Caco-2 (cell line): ENCODE results near the gene ZXDC. TPM values are rescaled to one million over a fixed set of nuclear protein-coding genes. Genes with fewer than 3 reads are reported as not detected.

ENCODE experiments used
- BruUV-seq: library from RNA; stranded (reverse); fragments of 400-500 nt; replicated peaks from 2 replicates; lab custom pipeline; 2021; lab: Mats Ljungman, UMichigan
- CTCF ChIA-PET: fragments of 300-600 bp; sonication (Branson Sonifier 250); formaldehyde crosslinking; loops from one replicate; lab custom pipeline; 2022; ENCODE audit warnings: antibody characterized with exemption; lab: Charles Lee
- POLR2A ChIA-PET: fragments of 300-600 bp; sonication (Branson Sonifier 250); formaldehyde crosslinking; loops from one replicate; lab custom pipeline; 2022; ENCODE audit warnings: antibody characterized with exemption; lab: Charles Lee
- DNase-seq, 2 experiments: peaks; one replicate each; pipeline versions ENCODE4 v3.0.0 to v3.0.0-alpha.2; 2020 to 2022
- H3K27me3 ChIP-seq: replicated peaks from 2 replicates; pipeline ENCODE4 v1.6.0; 2011; ENCODE audit warnings: low read length; ENCODE audit not compliant: control insufficient read depth, insufficient read depth
- H3K36me3 ChIP-seq: 2 replicates; pipeline ENCODE4 v1.5.1; 2011; ENCODE audit warnings: low read length; ENCODE audit not compliant: control insufficient read depth, insufficient read depth
- H3K4me1 ChIP-seq: fragments of 250-450 bp; sonication (Bioruptor Pico); 2 replicates; pipeline ENCODE4 v1.5.1; 2020; ENCODE audit warnings: mild to moderate bottlenecking
- H3K4me3 ChIP-seq: 2 replicates; pipeline ENCODE4 v1.5.1; 2011; ENCODE audit warnings: low read depth, mild to moderate bottlenecking, control low read depth, low read length
- H3K9me3 ChIP-seq: fragments of 250-450 bp; sonication (Bioruptor Pico); 2 replicates; pipeline ENCODE4 v1.5.1; 2020; ENCODE audit warnings: mild to moderate bottlenecking, moderate library complexity
- H3K27ac Mint-ChIP-seq: one replicate; pipeline ENCODE4 v1.8.0; 2022; ENCODE audit warnings: mixed read lengths; ENCODE audit not compliant: unreplicated experiment
- H3K27me3 Mint-ChIP-seq: one replicate; pipeline ENCODE4 v1.8.0; 2022; ENCODE audit warnings: mixed read lengths; ENCODE audit not compliant: insufficient read depth, unreplicated experiment
- H3K36me3 Mint-ChIP-seq: one replicate; pipeline ENCODE4 v1.8.0; 2022; ENCODE audit warnings: mild to moderate bottlenecking, mixed read lengths; ENCODE audit not compliant: insufficient read depth, unreplicated experiment
- H3K4me1 Mint-ChIP-seq: one replicate; pipeline ENCODE4 v1.8.0; 2022; ENCODE audit warnings: low read depth, mixed read lengths; ENCODE audit not compliant: unreplicated experiment
- H3K4me3 Mint-ChIP-seq: one replicate; pipeline ENCODE4 v1.8.0; 2022; ENCODE audit warnings: mild to moderate bottlenecking, moderate library complexity, mixed read lengths; ENCODE audit not compliant: unreplicated experiment
- H3K9me3 Mint-ChIP-seq: one replicate; pipeline ENCODE4 v1.8.0; 2022; ENCODE audit warnings: mixed read lengths; ENCODE audit not compliant: unreplicated experiment
- intact Hi-C: fragments of 100-400 bp; cut with micrococcal nuclease; formaldehyde crosslinking; loops from one replicate; pipeline ENCODE4 v1.10.0; 2022; ENCODE audit not compliant: unreplicated experiment
- total RNA-seq: library from RNA; stranded (reverse); gene quantifications from 2 replicates; pipeline ENCODE4 v1.2.3, GENCODE V29; 2022
- TF ChIP-seq, protein P1 (sequence below), 2 experiments: fragments of 200-600 bp in 1 of 2; IDR thresholded peaks; 1 replicate in 1 of 2; 2 replicates in 1 of 2; pipeline versions ENCODE4 v1.5.1 to v1.8.0; 2011 to 2022; ENCODE audit warnings: antibody characterized with exemption in 1 of 2, control low read depth in 1 of 2, inconsistent platforms in 1 of 2, low read depth in 1 of 2, low read length in 1 of 2, mild to moderate bottlenecking in 1 of 2, moderate library complexity in 1 of 2; ENCODE audit not compliant: insufficient read depth in 1 of 2, severe bottlenecking in 1 of 2, unreplicated experiment in 1 of 2

ZXDC gene
- total RNA-seq, 1 experiment from 2014 or later: 28.7 TPM

DNA sequence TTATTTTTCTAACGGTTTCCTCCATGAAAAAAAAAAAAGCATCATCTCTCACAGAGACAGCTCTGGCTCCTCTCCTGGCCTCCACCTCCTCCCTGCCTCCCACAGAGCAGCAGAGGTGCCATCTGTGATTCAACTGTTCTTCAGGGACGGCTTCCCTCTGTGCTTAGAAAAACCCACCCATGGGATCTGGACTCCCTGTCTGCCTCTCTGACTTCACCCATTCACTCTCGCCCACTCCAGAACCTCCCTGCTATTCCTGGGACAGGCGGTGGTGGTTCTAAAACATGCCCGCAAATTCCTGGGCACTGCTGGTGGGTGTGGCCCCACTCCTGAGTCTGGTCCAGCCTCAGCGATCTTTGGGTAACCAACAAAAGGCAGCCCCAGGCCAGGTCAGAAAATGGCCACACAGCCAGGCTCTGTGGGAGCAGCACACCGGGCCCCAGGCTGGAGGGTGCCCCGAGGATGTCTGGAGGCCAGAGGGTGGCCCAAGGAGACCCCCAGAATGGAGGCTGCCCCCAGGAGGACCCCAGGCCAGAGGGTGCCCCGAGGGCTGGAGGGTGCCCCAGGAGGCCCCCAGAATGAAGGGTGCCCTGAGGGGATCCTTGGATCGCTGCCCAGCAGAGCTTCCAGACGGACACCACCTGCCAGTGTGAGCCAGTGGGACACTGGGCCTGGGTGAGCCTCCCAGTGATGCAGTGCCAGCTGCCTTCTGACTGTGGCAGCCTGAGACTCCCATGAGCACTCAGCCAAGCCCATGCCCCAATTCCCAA lies 45.6 kb upstream of the ZXDC start:
- Histone ChIP-seq H3K4me3 (no peak overlapping the region), H3K9me3 (no peaks in the 10 kb centered on the region), H3K27me3 (no peaks in the 10 kb centered on the region), H3K36me3 (peaks cover 1% of the 10 kb centered on the region; the same call in 1 of the 2 replicates), H3K4me1 (peaks cover 53% of the 10 kb centered on the region)
- BruUV-seq: no TSS peak
- no peak overlapping the region for H3K27ac Mint-ChIP-seq
- DNase-seq: no peak
- H3K36me3 Mint-ChIP-seq: no peaks in the 10 kb centered on the region
- H3K9me3 Mint-ChIP-seq: no peaks in the 10 kb centered on the region
- POLR2A ChIA-PET: no interaction called here
- CTCF ChIA-PET: interaction anchor here (0.7 kb wide), 1 partner anchor 423 kb away, joined by 3 read pairs; no protein-coding TSS in a partner anchor
- no peaks in the 10 kb centered on the region for H3K27me3 Mint-ChIP-seq
- intact Hi-C loops: loop anchor here (10.0 kb wide), 1 partner anchor 133 kb away; the partner anchor contains the start of gene TXNRD3
- H3K4me3 Mint-ChIP-seq: no peak overlapping the region
- TF ChIP-seq, protein P1, sequence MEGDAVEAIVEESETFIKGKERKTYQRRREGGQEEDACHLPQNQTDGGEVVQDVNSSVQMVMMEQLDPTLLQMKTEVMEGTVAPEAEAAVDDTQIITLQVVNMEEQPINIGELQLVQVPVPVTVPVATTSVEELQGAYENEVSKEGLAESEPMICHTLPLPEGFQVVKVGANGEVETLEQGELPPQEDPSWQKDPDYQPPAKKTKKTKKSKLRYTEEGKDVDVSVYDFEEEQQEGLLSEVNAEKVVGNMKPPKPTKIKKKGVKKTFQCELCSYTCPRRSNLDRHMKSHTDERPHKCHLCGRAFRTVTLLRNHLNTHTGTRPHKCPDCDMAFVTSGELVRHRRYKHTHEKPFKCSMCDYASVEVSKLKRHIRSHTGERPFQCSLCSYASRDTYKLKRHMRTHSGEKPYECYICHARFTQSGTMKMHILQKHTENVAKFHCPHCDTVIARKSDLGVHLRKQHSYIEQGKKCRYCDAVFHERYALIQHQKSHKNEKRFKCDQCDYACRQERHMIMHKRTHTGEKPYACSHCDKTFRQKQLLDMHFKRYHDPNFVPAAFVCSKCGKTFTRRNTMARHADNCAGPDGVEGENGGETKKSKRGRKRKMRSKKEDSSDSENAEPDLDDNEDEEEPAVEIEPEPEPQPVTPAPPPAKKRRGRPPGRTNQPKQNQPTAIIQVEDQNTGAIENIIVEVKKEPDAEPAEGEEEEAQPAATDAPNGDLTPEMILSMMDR (IDR thresholded peaks at IDR 0.05; ENCODE audit: insufficient read depth in 1 of 2, low read depth in 1 of 2, low read length in 1 of 2, severe bottlenecking in 1 of 2, unreplicated experiment in 1 of 2): no peak
- H3K4me1 Mint-ChIP-seq: peaks cover 9% of the 10 kb centered on the region

DNA sequence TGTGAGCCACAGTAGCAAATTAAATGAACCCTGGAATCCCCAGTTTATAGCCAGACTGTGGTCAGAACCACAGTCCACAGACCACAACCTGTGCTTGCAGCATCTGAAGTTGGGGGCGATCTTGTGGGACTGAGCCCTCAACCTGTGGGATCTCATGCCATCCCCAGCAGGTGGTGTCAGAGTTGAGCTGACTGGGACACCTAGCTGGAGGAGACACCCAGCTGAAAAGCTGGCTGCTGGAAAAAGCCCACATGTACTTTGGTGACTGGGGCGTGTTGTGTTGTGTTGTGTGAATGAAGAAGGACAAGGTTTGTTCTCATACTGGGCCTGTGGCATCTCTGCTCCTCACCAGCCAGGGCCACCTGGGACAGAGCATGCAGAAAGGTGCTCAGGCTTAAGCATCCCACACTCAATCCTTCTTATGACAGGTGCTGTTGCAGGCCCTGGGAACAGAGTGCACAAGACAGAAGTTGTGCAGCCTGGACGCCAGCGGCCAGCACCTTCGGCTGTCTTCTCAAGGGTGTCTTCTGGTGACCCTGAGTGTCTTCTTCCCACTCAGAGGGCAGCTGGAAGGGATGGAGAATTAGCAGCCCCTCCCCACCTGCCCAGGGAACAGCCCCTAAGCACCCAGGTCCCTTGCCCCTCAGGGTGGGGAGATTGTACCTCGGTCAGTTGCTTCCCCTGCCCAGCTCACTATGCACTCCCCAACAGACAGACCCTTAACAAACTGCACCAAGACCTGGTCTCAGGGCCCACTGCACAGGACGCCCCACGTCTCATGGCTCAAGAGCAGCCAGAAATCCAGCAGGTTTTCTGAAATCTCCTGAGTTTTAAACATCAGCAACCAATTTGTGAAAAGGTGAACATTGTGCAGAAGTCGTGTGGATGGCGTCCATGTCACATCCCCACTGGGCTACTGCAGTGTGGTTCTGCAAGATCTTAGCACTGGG lies 44.1 kb upstream of the ZXDC start:
- BruUV-seq: no TSS peak
- peak in 1 of 2 experiments; percentile 30 for DNase-seq
- Histone ChIP-seq H3K4me3 (no peak overlapping the region), H3K4me1 (peaks cover 45% of the 10 kb centered on the region), H3K27me3 (no peaks in the 10 kb centered on the region), H3K9me3 (no peaks in the 10 kb centered on the region), H3K36me3 (no peaks in the 10 kb centered on the region)
- TF ChIP-seq, protein P1 (IDR thresholded peaks at IDR 0.05; ENCODE audit: insufficient read depth in 1 of 2, low read depth in 1 of 2, low read length in 1 of 2, severe bottlenecking in 1 of 2, unreplicated experiment in 1 of 2): peak in 1 of 2 experiments; percentile 21
- ChIA-PET POLR2A (interaction anchor here (1.3 kb wide), 1 partner anchor 9 kb away, joined by 4 read pairs; no protein-coding TSS in a partner anchor), CTCF (interaction anchor here (0.7 to 2.2 kb wide), 6 partner anchors 9 to 963 kb away, joined by 3 to 13 read pairs (median 3); no protein-coding TSS in a partner anchor)
- H3K36me3 Mint-ChIP-seq: no peaks in the 10 kb centered on the region
- no peaks in the 10 kb centered on the region for H3K27me3 Mint-ChIP-seq
- H3K4me1 Mint-ChIP-seq: peaks cover 9% of the 10 kb centered on the region
- peak overlapping the region; percentile 45 for H3K27ac Mint-ChIP-seq
- no peak overlapping the region for H3K4me3 Mint-ChIP-seq
- intact Hi-C loops: loop anchor here (10.0 kb wide), 1 partner anchor 135 kb away; the partner anchor contains the start of gene TXNRD3
- H3K9me3 Mint-ChIP-seq: no peaks in the 10 kb centered on the region

- H3K4me1 ChIP-seq: peaks cover 41% of the 10 kb centered on the region
- peak in 1 of 2 experiments; percentile 30 for DNase-seq
- H3K9me3 ChIP-seq: no peaks in the 10 kb centered on the region
- Mint-ChIP-seq H3K36me3 (no peaks in the 10 kb centered on the region), H3K9me3 (no peaks in the 10 kb centered on the region), H3K27ac (peak overlapping the region; percentile 45), H3K4me3 (peak overlapping the region; percentile 11), H3K4me1 (peaks cover 9% of the 10 kb centered on the region), H3K27me3 (no peaks in the 10 kb centered on the region)
- BruUV-seq: no TSS peak
- no peaks in the 10 kb centered on the region for H3K36me3 ChIP-seq
- TF ChIP-seq, protein P1 (IDR thresholded peaks at IDR 0.05; ENCODE audit: insufficient read depth in 1 of 2, low read depth in 1 of 2, low read length in 1 of 2, severe bottlenecking in 1 of 2, unreplicated experiment in 1 of 2): no peak
- CTCF ChIA-PET: interaction anchor here (0.7 to 2.2 kb wide), 6 partner anchors 9 to 160 kb away, joined by 3 to 13 read pairs (median 3); no protein-coding TSS in a partner anchor
- POLR2A ChIA-PET: interaction anchor here (0.6 to 1.3 kb wide), 2 partner anchors 10 to 1807 kb away, joined by 3 to 4 read pairs; no protein-coding TSS in a partner anchor
- no peaks in the 10 kb centered on the region for H3K27me3 ChIP-seq
- no peak overlapping the region for H3K4me3 ChIP-seq
- intact Hi-C loops: no loop called here
These were observed 43.1 kb upstream of the ZXDC start for GRCh38 chr3:126518779-126519177.
